Limb (tissue), 2 donors: ENCODE results near the gene UBE2Q1.

Source experiments
- DNase-seq, 2 donors: peaks; one replicate each; pipeline ENCODE4 v3.0.0-alpha.2; 2016; ENCODE audit errors: extremely low spot score in 2 of 2

UBE2Q1 gene

DNA sequence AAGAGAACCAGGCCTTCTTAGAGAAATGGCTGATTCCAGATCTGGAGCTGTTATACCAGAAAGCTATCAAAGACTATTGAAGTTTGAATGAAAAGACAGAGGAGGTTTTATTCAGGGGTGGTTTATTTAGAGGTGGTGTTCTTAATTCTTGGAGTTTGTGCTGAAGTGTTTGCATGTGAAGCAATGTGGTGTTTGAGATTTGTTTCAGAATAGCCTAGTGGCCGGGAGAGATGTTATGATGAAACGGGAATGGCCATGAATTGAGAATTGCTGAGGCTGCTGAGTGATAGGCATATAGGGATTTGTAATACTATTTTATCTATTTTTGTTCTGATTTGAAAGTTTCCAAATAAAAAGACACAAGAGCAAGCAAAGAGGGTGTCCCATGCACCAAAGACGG lies 45.7 kb downstream of the UBE2Q1 start:
- DNase-seq: no peak

DNA sequence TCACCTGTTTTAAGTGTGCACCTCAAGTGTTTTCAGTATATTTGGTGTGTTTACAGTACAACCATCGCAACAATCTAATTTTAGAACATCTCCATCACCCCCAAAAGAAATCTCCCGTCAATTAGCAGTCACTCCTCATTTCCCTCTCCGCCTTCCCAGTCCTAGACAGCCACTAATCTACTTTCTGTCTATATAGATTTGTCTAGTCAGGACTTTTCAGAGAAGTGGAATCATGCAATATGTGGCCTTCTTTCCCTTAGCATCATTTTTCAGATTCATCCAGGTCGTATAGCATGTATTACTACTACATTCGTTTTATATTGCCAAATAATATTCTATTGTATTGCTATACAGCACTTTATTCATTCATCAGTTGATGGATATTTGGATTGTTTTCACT lies 54.6 kb downstream of the UBE2Q1 start:
- no peak for DNase-seq

DNA sequence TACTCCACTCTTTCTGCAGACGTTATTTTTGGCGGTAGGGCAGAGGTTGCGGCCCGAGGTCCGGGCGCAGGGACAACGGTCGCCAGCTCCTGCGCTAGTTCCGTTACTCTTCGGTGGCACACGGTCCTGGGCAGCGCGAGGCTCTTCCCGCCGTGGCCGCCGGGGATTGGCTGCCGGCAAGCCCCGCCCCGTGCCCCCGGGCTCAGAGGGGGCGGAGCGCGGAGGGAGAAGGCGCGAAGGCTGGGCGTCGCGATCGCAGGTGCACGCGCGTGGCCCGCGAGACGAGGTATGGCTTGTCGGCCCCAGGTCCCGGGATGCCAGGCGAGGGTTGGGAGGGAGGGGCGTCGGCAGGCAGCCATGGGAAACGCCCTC lies 55.7 kb downstream of the UBE2Q1 start:
- peak in 1 of 2 donors; percentile 44 for DNase-seq

DNA sequence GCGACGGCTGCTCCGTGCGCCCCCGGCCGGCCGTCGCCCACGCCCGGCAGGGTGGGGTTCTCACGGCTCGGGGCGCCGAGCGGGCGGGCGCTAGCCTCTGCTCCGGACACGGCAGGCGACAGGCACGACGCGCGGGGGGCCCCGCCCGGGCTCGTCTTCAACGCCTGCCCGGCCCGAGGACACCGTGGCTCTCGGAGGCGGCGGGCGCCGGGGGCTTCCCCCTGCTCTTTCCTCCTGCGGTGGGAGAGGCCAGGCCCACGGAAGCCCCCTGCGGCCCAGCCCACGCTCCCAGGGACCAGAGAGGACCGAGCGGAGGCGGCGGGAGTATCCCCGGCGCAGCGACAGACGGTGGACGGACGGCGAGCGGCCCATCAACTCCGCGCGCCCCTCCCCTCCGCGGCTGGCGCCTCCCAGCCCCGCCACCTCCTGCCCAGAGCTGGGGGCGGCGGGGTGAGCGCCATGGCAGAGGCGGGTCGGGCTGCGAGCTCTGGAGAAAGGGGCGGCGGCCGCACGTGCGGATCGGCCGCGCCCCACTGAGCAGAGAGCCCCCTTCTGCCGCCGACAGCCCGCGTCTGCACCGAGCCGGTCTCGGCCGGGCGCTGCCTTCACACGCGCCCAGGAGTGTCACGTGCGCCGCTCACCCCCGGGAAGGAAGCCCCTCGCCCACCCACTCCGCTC lies 56.3 kb downstream of the UBE2Q1 start, which contains the start of the genes SHE and TDRD10:
Gene SHE, minus strand, starts transcription at position 347 of the 678 bp plus-strand sequence. CDS start 386 bp downstream, outside the sequence.
Gene TDRD10, plus strand, starts transcription at position 154 of the 678 bp plus-strand sequence. CDS start 4,685 bp downstream, outside the sequence.
- peak in 1 of 2 donors; percentile 44 for DNase-seq

DNA sequence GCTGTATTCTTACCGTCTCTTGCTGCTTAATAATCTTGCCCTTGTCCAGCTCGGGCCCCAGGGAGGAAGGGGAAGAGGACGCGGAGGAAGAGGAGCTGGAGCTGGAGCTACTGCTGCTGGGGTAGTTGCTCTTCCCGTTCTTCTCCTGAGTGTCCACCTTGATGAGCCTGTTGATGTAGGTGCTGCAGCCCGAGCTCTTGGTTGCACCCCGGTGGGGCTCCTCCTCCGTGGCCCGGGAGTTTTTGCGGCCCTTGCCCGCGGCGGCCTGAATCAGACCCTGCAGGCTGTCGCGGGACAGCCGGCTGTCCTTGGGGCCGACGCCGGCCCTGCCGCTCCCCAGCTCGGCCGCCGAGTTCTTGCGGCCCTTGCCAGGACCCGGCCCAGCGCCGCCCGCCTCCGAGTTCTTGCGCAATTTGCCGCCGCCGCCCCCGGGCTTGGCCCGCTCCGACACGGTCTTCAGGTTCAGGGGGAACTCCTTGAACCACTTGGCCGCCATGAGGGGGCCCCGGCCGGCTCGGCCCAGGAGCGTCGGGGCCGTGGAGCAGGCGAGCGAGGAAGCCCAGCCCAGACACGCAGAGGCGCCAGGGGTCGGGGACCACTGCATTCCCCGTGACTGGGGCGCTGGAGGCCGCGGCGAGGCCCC lies 56.9 kb downstream of the UBE2Q1 start:
- peak in 1 of 2 donors; percentile 40 for DNase-seq

DNA sequence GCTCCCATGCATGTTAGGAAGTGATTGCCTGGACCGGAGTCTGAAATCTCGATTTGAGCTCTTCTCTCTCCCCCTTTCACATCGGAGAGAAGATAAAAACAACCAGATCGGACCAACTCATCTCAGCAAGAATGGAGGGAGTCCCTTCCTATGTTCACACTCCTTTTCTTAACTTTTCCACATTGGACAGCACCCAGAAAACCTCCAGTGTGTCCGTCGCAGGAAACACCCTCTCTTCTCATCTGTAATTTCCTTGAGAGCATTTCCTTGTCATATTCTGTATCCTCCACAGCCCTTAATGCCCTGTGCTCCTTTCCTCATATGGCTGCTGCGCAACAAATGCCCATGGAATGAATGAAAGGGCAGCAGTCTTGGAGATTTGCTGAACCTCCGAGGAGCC lies 57.9 kb downstream of the UBE2Q1 start:
- DNase-seq: no peak

DNA sequence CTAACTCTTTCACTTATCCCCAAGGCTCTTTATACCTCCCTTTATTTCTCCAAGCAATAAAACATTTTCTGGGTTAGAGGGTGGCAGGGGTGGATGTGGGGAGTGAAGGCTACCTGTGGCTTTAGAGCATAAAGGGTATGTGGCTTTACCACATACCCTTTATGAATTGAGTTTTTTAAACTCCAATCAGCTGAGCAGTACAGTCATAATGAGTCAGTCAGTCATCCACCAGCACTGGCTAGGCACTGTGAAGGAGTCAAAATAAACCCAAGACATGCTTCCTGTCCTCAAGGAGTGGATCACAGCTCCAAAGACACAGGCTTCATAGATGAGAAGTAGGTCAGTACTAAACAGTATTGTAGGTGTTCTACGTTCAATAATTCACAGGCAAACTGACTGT lies 59.0 kb downstream of the UBE2Q1 start:
- DNase-seq: no peak
